Activated T-helper 1 cell treated with anti-CD3 and anti-CD28 coated beads, Interleukin-12 subunit alpha, Interleukin-12 subunit beta, Interleukin-2, Interleukin-4 antibody, amounts not matched to agents 30 ng/mL and 10 ng/mL and 1 ng/mL, durations not matched to agents 14 hours and 24 hours and 36 hours (primary cell): ENCODE measurements around the gene FOXI3. TPM values are rescaled to one million over a fixed set of nuclear protein-coding genes. Genes with fewer than 3 reads are reported as not detected.
"Not testable (repeated sequence)": the region's sequence is repeated elsewhere in the genome, so short reads cannot be mapped to it uniquely, and the experiment has no call there.

Source experiments
- DNase-seq: peaks from one replicate; pipeline ENCODE4 v3.0.0; 2021; ENCODE audit warnings: low spot score
- H3K27ac Mint-ChIP-seq: one replicate; pipeline ENCODE4 v1.8.0; 2021; ENCODE audit warnings: mild to moderate bottlenecking, mixed read lengths
- H3K27me3 Mint-ChIP-seq: one replicate; pipeline ENCODE4 v1.8.0; 2022; ENCODE audit warnings: mild to moderate bottlenecking, moderate library complexity, mixed read lengths; ENCODE audit not compliant: insufficient read depth
- H3K36me3 Mint-ChIP-seq: one replicate; pipeline ENCODE4 v1.8.0; 2021; ENCODE audit warnings: low read depth, mixed read lengths
- H3K4me1 Mint-ChIP-seq: one replicate; pipeline ENCODE4 v1.8.0; 2021; ENCODE audit warnings: low read depth, mixed read lengths
- H3K4me3 Mint-ChIP-seq: one replicate; pipeline ENCODE4 v1.8.0; 2021; ENCODE audit warnings: mild to moderate bottlenecking, moderate library complexity, mixed read lengths
- H3K9me3 Mint-ChIP-seq: one replicate; pipeline ENCODE4 v1.8.0; 2021; ENCODE audit warnings: mixed read lengths
- intact Hi-C: fragments of 100-400 bp; cut with micrococcal nuclease; formaldehyde crosslinking; loops from one replicate; pipeline ENCODE4 v1.15.1; 2024
- total RNA-seq: library from RNA; stranded (reverse); gene quantifications from 2 replicates; pipeline ENCODE4 v1.2.3, GENCODE V29; 2022

FOXI3 gene
- total RNA-seq, 1 donor from 2014 or later: not detected

DNA sequence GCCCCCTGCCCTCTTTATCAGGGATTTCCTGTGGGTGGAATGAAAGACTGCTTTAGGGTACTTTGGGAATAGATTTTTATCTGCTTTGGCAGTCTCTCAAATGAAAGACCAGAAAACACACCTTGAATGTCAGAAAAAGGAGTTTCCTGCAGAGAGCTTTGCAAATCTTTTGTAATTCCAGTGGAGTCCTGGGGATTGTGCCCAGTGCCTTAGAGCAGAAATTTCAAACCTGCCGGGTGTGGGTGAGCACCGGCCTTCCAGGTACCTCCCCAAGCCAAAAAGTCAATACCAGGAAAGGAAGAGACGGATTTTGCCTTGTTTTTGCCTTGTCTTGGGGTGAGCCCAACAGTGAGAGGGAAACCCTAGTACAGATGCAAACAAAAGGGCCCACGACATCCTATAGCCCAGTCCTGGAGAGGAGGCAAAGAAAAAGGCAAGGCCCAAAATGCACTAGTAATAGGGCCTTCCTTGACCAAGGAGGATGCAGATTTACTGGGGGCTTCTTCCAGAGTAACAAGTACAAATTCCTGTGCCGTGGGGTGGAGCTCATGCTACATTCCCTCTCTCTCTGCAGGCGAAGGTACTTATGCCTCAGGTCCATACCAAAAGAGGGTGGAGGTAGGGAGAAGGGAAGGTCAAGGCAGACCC, 36.4 kb downstream of the FOXI3 start:
- no peak overlapping the region for H3K27ac Mint-ChIP-seq
- H3K4me3 Mint-ChIP-seq: no peak overlapping the region
- H3K36me3 Mint-ChIP-seq: no peaks in the 10 kb centered on the region
- no peaks in the 10 kb centered on the region for H3K9me3 Mint-ChIP-seq
- no peaks in the 10 kb centered on the region for H3K4me1 Mint-ChIP-seq
- peaks cover 9% of the 10 kb centered on the region for H3K27me3 Mint-ChIP-seq
- intact Hi-C loops: no loop called here
- DNase-seq: no peak

DNA sequence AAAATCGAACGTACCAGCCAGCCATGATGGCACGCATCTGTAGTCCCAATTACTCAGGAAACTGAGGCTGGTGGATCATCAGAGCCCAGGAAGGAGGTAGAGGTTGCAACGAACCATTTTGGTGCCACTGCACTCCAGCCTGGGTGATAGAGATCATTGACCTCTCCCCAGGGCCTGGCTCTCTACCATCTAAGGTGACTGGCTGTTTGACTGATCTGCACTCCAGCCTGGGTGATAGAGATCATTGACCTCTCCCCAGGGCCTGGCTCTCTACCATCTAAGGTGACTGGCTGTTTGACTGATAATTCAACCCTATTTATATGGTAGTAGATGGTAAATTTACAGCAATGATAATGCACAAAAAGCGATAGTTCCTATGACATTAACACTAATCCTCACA, 43.6 kb downstream of the FOXI3 start:
- H3K27ac Mint-ChIP-seq, H3K4me1 Mint-ChIP-seq, H3K9me3 Mint-ChIP-seq, H3K36me3 Mint-ChIP-seq, DNase-seq, H3K4me3 Mint-ChIP-seq, intact Hi-C loops, H3K27me3 Mint-ChIP-seq: not testable (repeated sequence)

DNA sequence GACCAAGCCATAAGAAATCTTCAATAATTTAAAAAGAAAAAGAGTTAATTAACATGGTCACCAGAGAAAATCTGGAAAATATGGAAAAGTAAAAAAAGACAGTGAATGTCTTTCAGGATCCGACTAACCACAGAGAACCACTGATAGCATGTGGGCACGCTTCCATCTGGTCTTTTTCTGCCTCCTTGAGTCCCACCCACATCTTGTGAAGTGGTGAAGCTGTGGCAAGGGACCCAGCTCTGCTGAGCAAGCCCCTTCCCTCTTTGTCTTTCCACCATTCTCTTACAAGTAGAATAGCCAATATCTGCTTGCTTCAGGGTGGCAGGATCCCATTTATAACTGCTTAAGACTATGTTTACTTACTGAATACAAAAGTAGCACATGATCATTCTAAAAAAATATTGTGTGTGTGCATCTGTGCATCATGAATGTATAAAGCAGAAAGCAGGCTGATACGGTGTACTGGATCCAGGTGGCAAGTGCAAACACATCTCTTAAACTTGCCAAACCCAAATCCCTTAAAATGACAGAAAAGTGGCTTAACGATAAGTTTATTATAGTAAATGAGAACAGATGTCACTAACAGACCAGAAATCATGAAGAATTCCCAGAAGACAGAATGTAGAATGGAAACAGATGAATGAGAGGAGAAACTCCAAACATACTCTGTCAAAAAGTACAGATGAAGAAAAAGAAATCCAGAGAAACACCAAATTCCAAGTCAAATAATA, 52.3 kb downstream of the FOXI3 start:
- peaks cover 8% of the 10 kb centered on the region for H3K27me3 Mint-ChIP-seq
- H3K36me3 Mint-ChIP-seq: no peaks in the 10 kb centered on the region
- intact Hi-C loops: no loop called here
- H3K9me3 Mint-ChIP-seq: no peaks in the 10 kb centered on the region
- no peak for DNase-seq
- H3K4me3 Mint-ChIP-seq: no peak overlapping the region
- H3K27ac Mint-ChIP-seq: no peak overlapping the region
- no peaks in the 10 kb centered on the region for H3K4me1 Mint-ChIP-seq

- Mint-ChIP-seq H3K27me3 (peaks cover 6% of the 10 kb centered on the region), H3K9me3 (no peaks in the 10 kb centered on the region), H3K27ac (no peak overlapping the region), H3K4me1 (no peaks in the 10 kb centered on the region), H3K36me3 (no peaks in the 10 kb centered on the region), H3K4me3 (no peak overlapping the region)
- no peak for DNase-seq
- intact Hi-C loops: no loop called here
Observed at GRCh38 chr2:88398180-88398579, 54.3 kb downstream of the FOXI3 start.

Other genes starting within 250 kb of the FOXI3 start
- 28.7 and 29.6 TPM in 2 replicates for gene EIF2AK3, start 174.8 kb upstream of the FOXI3 start, total RNA-seq
- gene RPIA, start 239.0 kb upstream of the FOXI3 start, total RNA-seq: 79.1 and 83.1 TPM in 2 replicates